Measurements from ENCODE around the gene ENTPD6.
"Not testable (repeated sequence)": the region's sequence is repeated elsewhere in the genome, so short reads cannot be mapped to it uniquely, and the experiment has no call there.

Gene ENTPD6

DNA sequence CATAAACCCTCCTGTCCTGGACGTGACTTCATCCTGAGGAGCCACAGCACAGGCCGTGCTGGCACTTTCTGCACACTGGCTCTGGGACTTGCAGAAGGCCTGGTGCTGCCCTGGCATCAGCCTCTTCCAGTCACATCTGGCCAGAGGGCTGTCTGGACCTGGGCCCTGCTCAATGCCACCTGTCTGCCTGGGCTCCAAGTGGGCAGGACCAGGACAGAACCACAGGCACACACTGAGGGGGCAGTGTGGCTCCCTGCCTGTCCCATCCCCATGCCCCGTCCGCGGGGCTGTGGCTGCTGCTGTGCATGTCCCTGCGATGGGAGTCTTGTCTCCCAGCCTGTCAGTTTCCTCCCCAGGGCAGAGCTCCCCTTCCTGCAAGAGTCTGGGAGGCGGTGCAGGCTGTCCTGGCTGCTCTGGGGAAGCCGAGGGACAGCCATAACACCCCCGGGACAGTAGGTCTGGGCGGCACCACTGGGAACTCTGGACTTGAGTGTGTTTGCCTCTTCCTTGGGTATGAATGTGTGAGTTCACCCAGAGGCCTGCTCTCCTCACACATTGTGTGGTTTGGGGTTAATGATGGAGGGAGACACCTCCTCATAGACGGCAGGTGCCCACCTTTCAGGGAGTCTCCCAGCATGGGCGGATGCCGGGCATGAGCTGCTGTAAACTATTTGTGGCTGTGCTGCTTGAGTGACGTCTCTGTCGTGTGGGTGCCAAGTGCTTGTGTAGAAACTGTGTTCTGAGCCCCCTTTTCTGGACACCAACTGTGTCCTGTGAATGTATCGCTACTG, 30.3 kb downstream of the ENTPD6 start:
- no peak for DNase-seq

- DNase-seq: no peak
Measured at GRCh38 chr20:25226433-25227316, 31.2 kb downstream of the ENTPD6 start.

DNA sequence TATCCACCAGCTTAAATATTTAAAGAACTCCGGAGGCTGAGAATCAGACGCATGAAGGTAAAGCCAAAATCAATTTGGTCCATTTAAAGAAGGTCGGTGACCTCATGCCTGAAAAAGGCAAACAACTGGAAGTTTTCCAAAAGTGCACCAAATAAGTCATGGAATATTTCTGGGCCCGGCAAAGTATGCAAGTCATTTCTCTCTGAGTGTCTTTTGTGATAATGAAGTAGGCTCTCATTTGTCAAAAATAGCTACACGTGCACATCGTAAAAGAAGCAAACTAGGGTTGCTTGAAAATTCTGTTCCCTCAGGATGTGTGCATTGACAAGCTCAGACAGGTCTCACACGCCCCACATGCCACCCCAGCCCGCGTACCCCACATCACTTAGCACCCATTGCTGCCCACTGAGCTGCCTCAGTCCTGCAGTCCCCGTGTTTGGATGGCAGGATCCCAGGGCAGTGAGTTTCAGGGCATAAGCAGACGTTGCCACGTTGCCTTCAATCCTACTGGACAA, 31.9 kb downstream of the ENTPD6 start:
- DNase-seq: no peak

DNA sequence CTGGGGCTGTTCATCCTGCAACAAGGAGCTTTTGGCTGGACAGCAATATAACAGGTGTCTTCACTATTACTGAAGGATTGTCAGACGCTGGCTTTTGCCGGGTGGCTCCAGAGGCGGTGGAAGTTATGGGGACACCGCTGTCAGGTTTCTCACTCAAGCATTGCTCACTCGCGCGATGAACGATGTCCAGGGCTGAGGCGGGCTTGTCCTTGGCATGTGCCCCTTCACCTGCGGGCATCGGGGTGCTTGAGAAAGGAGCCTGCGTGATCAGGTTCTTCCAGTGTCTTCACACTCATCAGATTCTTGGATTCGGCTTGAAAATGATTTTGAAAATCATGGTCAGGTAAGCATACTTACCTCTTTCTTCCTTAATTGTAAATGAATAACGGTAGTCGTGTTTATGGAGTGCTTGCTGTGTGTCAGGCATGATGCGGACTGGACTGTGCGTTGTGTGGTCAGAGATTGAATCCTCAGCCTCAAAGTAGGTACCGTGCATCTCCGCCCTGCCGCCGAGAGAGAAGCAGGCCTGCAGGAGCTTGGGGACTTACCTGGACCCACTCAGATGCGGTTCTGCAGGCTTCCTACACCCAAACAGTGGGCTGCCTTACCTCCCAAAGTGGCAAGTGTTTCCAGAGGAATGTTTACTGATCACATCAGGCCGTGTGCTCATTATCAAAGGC, 34.1 kb downstream of the ENTPD6 start:
- no peak for DNase-seq

DNA sequence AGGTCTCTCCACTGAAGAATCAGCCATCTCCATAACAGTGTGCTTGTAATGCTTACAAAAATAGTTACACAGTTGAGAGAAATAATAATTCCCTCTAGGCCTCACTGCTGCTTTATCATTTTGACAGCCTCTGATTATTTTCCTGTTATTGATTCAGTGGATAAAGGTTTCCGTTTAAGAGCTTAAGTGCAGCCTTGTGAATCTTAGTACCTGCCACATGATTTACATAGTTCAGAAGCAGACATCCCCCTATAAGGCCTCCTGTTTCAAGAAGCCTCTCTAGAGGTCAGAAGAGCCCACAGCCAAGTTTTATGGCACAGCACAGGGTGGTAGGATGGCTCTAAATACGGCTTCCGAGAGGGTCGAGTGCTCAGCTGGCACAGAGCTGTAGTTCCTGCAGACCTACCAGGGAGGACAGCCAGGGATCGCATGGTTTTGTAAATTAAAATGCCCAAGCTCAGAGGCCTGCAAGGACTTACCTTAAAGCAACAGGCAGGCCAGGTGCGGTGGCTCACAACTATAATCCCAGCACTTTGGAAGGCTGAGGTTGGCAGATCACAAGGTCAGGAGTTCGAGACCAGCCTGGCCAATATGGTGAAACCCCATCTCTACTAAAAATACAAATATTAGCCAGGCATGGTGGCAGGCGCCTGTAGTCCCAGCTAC, 34.8 kb downstream of the ENTPD6 start:
- no peak for DNase-seq

DNA sequence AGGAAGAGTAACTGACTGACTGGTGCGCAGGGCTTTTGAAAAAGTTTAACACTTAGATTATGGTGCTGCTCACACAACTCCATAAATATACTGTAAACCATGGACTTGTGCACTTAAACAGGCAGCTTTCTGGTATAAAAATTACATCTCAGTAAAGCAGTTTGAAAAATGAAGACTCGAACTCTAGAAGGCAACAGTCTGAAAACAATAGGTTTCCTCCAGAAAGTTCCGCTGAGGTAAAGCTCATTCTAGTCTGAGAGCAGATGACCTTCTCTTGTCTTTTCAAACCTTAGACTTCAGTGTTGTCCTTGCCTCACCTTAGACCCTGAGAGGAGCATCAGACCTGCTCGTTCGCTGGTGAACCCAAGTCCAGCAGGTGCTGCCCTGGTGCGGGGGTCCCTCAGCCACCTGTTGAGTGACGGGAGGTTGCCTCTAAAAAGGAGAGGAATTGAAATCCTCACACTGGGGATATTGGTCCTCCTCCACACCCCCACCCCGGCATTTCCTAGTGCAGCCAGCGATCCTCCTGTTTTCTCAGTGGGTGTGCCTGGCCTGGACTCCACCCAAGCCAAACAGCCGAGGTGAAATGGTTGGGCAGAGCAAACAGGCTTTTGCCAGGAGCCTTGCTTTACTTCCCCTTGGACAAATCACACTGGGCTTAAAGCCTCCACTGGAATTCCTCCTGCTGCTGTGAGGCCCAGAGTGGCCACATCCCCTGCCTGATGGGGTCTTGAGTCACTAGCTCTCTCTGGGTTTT, 37.7 kb downstream of the ENTPD6 start:
- no peak for DNase-seq

DNA sequence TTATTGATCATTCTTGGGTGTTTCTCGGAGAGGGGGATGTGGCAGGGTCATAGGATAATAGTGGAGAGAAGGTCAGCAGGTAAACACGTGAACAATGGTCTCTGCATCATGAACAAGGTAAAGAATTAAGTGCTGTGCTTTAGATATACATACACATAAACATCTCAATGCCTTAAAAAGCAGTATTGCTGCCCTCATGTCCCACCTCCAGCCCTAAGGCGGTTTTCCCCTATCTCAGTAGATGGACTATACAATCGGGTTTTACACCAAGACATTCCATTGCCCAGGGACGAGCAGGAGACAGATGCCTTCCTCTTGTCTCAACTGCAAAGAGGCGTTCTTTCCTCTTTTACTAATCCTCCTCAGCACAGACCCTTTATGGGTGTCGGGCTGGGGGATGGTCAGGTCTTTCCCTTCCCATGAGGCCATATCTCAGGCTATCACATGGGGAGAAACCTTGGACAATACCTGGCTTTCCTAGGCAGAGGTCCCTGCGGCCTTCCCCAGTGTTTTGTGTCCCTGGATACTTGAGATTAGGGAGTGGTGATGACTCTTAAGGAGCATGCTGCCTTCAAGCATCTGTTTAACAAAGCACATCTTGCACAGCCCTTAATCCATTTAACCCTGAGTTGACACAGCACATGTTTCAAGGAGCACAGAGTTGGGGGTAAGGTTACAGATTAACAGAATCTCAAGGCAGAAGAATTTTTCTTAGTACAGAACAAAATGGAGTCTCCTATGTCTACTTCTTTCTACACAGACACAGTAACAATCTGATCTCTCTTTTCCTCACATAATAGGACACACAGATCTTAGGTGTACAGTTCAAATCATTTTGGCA, 38.7 kb downstream of the ENTPD6 start:
- not testable (repeated sequence) for DNase-seq

DNA sequence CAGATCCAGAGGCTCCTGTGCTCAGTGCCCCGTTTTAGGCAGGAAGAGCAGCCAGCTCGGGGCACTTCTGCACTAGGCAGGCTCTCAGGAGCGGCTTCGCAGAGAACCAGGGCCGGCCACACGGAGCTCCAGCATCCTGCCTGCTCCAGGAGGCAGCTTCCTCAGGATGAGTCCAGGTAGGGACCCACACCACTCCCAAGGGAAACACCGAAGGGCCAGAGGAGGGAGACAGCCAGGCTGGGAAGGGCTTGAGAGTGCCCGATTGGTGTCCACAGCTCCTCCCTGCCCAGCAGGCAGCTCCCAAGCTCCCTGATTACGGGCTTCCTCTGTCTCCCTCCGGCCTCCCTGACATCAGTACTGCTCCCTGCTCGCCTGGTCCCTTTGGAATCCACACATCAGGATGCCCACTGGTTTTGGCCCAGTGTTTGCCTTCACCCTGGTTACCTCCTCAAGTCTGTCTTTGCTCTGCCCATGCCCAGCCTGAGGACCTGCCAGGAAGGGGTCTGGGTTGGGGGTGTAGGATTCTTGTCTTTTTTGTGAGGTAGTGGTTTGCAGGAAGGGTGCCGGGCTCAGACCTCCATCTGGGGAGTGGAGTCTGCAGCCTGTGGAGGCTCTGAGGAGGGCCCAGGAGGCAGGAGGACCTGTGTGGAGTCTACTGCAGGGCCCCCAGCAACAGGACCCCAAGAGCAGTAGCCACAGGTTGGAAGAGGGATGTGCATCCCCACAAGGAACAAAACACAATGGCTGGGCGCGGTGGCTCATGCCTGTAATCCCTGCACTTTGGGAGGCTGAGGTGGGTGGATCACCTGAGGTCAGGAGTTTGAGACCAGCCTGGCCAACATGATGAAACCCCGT, 41.2 kb downstream of the ENTPD6 start:
- no peak for DNase-seq

DNA sequence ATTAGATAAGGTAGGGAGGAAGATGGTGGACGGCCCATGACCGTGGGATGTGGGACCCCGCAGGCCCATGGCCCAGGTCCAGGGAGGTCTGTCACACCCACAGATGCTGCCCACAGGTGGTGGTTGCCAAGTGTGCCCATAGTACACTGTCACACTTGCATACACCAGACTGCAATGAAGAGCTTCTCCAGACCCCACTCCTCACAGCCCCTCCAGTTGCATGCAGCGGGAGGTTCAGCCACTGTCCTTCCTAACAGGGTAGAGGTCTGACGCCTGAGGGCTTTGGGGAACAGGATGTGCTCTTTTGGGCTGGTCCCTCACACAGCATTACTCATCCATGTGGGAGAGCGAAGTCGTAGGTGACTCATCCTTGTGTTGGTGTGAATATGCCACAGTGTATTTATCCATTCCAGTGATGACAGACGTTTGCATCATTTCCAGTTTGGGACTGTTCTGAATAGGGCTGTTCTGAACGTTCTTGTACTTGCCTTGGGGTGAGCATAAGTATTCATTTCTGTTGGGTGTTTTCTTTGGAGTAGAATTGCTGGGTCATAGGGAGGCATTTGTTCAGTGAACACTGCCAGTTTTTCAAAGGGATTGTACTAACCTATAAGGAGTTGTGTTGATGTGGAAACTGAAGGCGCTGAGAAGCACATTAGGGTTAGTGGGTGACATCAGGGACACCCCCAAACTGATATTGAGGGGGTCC, 42.3 kb downstream of the ENTPD6 start:
- DNase-seq: no peak

GRCh38 chr20:25238319-25239037, 43.0 kb downstream of the ENTPD6 start:
- no peak for DNase-seq

DNA sequence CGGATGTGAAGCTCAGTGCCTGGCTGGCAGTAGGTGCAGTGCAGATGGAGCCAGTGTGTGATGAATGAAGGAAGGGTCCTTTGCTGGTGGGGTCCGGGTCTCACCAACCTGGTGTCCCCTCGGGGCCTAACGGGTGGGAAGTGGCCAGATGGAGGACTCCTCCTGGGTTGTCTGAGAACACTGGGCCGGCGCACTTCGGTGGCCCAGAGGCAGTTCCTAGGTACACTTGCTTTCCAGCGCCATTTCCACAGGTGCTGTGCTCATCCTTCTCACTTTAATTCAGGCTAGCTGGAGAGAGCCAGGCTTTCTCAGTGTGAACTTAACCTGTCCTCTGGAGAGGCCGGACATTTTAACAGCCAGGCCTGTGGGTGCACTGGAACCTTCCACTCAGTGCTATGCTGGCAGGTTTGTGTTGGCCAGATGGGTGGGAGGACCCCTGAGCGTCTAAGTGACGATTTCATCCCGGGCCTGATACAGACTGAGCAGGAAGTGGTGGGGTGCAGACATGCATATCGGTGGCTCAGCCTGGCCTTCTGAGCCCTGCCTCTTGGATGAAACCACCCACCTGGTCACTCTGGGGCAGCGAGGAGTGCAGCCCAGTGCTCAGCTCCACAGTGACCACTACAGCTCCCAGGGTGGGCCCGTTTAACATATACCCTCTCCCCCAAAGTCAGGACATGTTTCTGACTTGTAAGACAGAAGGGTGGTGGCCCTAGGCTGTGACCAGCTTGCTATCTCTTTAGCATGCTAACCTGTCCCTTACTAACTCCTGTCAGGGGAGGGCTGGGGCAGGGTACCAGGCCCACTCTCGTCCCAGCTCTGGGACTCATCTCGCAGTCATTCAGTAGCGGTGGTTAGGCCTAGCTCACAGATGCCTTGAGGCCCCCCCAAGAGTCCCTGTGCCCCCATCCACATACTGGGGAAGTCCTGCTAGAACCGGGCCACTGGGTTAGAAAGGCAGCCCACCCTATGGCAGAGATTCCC, 44.2 kb downstream of the ENTPD6 start:
- no peak for DNase-seq

GRCh38 chr20:25240851-25241658, 45.5 kb downstream of the ENTPD6 start:
- DNase-seq: not testable (repeated sequence)

GRCh38 chr20:25241659-25241955, 46.1 kb downstream of the ENTPD6 start:
- DNase-seq: not testable (repeated sequence)

DNA sequence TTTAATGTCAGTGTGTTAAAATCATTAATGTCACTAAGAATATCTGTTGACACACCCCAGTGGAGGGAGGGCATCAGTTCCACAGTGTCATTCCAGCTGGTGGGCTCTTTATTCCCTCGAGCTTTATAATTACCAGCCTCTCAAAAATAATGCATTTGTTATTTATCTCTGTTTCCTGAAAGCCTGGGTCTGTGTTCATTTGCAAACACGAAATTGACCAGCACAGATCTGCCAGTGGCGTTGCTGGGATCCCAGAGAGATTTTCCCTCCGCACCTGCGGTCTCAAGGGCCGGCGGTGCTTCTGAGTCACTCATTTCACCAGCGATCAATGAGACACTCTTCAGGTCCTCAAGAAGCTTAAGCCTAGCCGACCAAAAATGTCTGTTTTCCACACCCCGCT, 46.7 kb downstream of the ENTPD6 start:
- DNase-seq: no peak

DNA sequence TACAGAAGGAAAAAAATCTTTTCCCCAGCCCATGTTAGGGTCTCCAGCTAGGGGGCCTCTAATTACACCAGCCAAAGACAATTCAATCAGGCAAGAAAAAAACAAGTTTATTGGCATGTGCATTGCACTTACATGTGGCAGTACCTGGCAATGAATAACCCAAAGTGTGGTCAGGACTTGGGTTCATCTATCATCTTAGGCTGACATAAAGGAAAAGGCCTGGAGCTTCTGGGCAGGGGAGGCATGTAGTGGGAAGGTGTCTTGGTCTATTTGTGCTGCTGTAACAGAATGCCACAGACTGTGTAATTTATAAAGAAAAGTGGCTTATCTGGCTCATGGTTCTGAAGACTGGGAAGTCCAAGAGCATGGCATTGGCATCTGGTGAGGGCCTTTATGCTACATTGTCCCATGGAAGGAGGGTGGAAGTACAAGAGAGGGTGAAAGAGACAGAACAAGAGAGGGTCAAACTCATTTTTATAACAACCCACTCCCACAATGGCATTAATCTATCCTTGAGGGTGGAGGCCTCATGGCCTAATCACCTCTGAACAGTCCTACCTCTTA, 48.0 kb downstream of the ENTPD6 start:
- no peak for DNase-seq

DNA sequence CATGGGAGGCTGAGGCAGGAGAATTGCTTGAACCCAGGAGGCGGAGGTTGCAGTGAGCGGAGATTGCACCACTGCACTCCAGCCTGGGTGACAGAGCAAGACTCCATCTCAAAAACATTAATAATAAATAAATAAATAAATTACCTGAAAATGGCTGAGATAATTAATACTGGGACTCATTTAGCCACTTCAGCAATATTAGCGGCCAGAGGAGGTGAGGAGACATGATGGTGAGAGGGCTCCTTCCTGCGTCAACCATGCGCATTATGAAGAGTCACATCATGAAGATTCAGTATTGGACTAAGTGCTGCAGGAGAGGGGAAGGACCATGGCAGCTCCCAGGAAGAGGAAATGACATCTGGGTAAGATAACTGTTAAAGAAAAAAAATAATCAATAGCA, 49.5 kb downstream of the ENTPD6 start:
- no peak for DNase-seq

Measured in activated CD4-positive, CD25-positive, alpha-beta regulatory T cell (primary cell).